ENCODE results near the gene DENND5A.

- TF ChIP-seq, protein P1, sequence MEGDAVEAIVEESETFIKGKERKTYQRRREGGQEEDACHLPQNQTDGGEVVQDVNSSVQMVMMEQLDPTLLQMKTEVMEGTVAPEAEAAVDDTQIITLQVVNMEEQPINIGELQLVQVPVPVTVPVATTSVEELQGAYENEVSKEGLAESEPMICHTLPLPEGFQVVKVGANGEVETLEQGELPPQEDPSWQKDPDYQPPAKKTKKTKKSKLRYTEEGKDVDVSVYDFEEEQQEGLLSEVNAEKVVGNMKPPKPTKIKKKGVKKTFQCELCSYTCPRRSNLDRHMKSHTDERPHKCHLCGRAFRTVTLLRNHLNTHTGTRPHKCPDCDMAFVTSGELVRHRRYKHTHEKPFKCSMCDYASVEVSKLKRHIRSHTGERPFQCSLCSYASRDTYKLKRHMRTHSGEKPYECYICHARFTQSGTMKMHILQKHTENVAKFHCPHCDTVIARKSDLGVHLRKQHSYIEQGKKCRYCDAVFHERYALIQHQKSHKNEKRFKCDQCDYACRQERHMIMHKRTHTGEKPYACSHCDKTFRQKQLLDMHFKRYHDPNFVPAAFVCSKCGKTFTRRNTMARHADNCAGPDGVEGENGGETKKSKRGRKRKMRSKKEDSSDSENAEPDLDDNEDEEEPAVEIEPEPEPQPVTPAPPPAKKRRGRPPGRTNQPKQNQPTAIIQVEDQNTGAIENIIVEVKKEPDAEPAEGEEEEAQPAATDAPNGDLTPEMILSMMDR (IDR thresholded peaks at IDR 0.05), result no peak
- TF ChIP-seq EZH2 (IDR thresholded peaks at IDR 0.05; ENCODE audit: borderline replicate concordance, insufficient read depth, low read depth, low read length, poor library complexity, severe bottlenecking), result no peak
Observed at GRCh38 chr11:9151631-9152030, 113.5 kb downstream of the DENND5A start.
